Karpas-422 (cell line): ENCODE data around the gene CYP24A1. TPM values are rescaled to one million over a fixed set of nuclear protein-coding genes. Genes with fewer than 3 reads are reported as not detected.

Experiments used
- DNase-seq: peaks from one replicate; pipeline ENCODE4 v3.0.0-alpha.2; 2015
- H2AFZ ChIP-seq: fragments of 200-600 bp; sonication (generic); 2 replicates; pipeline ENCODE4 v1.6.1; 2014; ENCODE audit warnings: antibody characterized with exemption, low read length, mixed read lengths
- H3K27ac ChIP-seq: fragments of 200-600 bp; sonication (generic); 2 replicates; pipeline ENCODE4 v1.5.1; 2014; ENCODE audit warnings: mild to moderate bottlenecking, low read length, moderate library complexity
- H3K27me3 ChIP-seq: fragments of 200-600 bp; sonication (generic); 2 replicates; pipeline ENCODE4 v1.6.1; 2014; ENCODE audit warnings: low read length, mixed read lengths
- H3K36me3 ChIP-seq: fragments of 200-600 bp; sonication (generic); 2 replicates; pipeline ENCODE4 v1.6.1; 2014; ENCODE audit warnings: low read length, mixed read lengths; ENCODE audit not compliant: insufficient read depth
- H3K4me1 ChIP-seq: fragments of 200-600 bp; sonication (generic); 2 replicates; pipeline ENCODE4 v1.6.1; 2014; ENCODE audit warnings: mild to moderate bottlenecking, low read length, mixed read lengths
- H3K4me2 ChIP-seq: fragments of 200-600 bp; sonication (generic); 2 replicates; pipeline ENCODE4 v1.6.1; 2014; ENCODE audit warnings: low read length, low read depth, mild to moderate bottlenecking; ENCODE audit not compliant: poor library complexity, severe bottlenecking
- H3K4me3 ChIP-seq: fragments of 200-600 bp; sonication (generic); 2 replicates; pipeline ENCODE4 v1.5.1; 2014; ENCODE audit warnings: mild to moderate bottlenecking, antibody characterized with exemption, low read length, mixed read lengths
- H3K79me2 ChIP-seq: fragments of 200-600 bp; sonication (generic); 2 replicates; pipeline ENCODE4 v1.6.1; 2014; ENCODE audit warnings: mild to moderate bottlenecking, low read length, mixed read lengths
- H3K9ac ChIP-seq: fragments of 200-600 bp; sonication (generic); 2 replicates; pipeline ENCODE4 v1.6.0; 2014; ENCODE audit warnings: low read length
- H3K9me2 ChIP-seq: fragments of 200-600 bp; sonication (generic), shearing (Covaris generic); replicated peaks from 2 replicates; pipeline ENCODE4 v1.6.0; 2014; ENCODE audit warnings: mild to moderate bottlenecking, low read length, moderate library complexity; ENCODE audit not compliant: insufficient read depth
- H3K9me3 ChIP-seq: fragments of 300-700, 200-600 bp; sonication (generic); 2 replicates; pipeline ENCODE4 v1.6.1; 2014; ENCODE audit warnings: low read length, mixed read lengths
- H4K20me1 ChIP-seq: fragments of 200-600 bp; sonication (generic); 2 replicates; pipeline ENCODE4 v1.6.1; 2014; ENCODE audit warnings: mild to moderate bottlenecking, antibody characterized with exemption, low read length, low read depth; ENCODE audit not compliant: insufficient read depth
- total RNA-seq: library from RNA; depleted of rRNA; stranded (reverse); fragments of >200 nt; shearing (Covaris generic); gene quantifications from 2 replicates; pipeline ENCODE4 v1.2.3, GENCODE V29; 2014; ENCODE audit warnings: low replicate concordance

The CYP24A1 gene
- total RNA-seq, 1 experiment from 2014 or later = not detected

- no peak for DNase-seq
- H4K20me1 ChIP-seq = no peaks in the 10 kb centered on the region
- H3K4me3 ChIP-seq = no peak overlapping the region
- H3K4me2 ChIP-seq = no peak overlapping the region
- H3K9ac ChIP-seq = no peak overlapping the region
- H3K79me2 ChIP-seq = no peaks in the 10 kb centered on the region
- H3K9me3 ChIP-seq = no peaks in the 10 kb centered on the region
- no peak overlapping the region for H2AFZ ChIP-seq
- H3K9me2 ChIP-seq = no peaks in the 10 kb centered on the region
- H3K36me3 ChIP-seq = no peaks in the 10 kb centered on the region
- H3K27me3 ChIP-seq = no peaks in the 10 kb centered on the region
- H3K27ac ChIP-seq = no peak overlapping the region
- H3K4me1 ChIP-seq = no peaks in the 10 kb centered on the region
Measured at GRCh38 chr20:54177378-54177777, 3.6 kb upstream of the CYP24A1 start.

GRCh38 chr20:54176610-54177009 is 2.8 kb upstream of the CYP24A1 start:
- Histone ChIP-seq H3K36me3 (no peaks in the 10 kb centered on the region), H3K4me1 (no peaks in the 10 kb centered on the region), H3K9ac (no peak overlapping the region), H3K79me2 (no peaks in the 10 kb centered on the region), H4K20me1 (no peaks in the 10 kb centered on the region), H3K27ac (no peak overlapping the region), H3K4me2 (no peak overlapping the region), H2AFZ (no peak overlapping the region), H3K9me2 (no peaks in the 10 kb centered on the region), H3K4me3 (no peak overlapping the region), H3K27me3 (no peaks in the 10 kb centered on the region), H3K9me3 (no peaks in the 10 kb centered on the region)
- no peak for DNase-seq

GRCh38 chr20:54174457-54175175 is 830 bp upstream of the CYP24A1 start:
- H3K9me2 ChIP-seq = no peaks in the 10 kb centered on the region
- no peaks in the 10 kb centered on the region for H3K36me3 ChIP-seq
- no peak overlapping the region for H3K4me2 ChIP-seq
- H3K27ac ChIP-seq = no peak overlapping the region
- H4K20me1 ChIP-seq = no peaks in the 10 kb centered on the region
- H3K9me3 ChIP-seq = no peaks in the 10 kb centered on the region
- no peak for DNase-seq
- H3K27me3 ChIP-seq = no peaks in the 10 kb centered on the region
- no peak overlapping the region for H3K4me3 ChIP-seq
- no peaks in the 10 kb centered on the region for H3K79me2 ChIP-seq
- H3K4me1 ChIP-seq = no peaks in the 10 kb centered on the region
- H2AFZ ChIP-seq = no peak overlapping the region
- H3K9ac ChIP-seq = no peak overlapping the region

- Histone ChIP-seq H3K4me2 (no peak overlapping the region), H3K27me3 (no peaks in the 10 kb centered on the region), H3K79me2 (no peaks in the 10 kb centered on the region), H2AFZ (no peak overlapping the region), H4K20me1 (no peaks in the 10 kb centered on the region), H3K9ac (no peak overlapping the region), H3K9me3 (no peaks in the 10 kb centered on the region), H3K4me3 (no peak overlapping the region), H3K27ac (no peak overlapping the region), H3K36me3 (no peaks in the 10 kb centered on the region), H3K9me2 (no peaks in the 10 kb centered on the region), H3K4me1 (no peaks in the 10 kb centered on the region)
- DNase-seq = no peak
Measured at GRCh38 chr20:54172856-54173652, 732 bp downstream of the CYP24A1 start.

GRCh38 chr20:54172532-54172855 is 1.3 kb downstream of the CYP24A1 start:
- DNase-seq = no peak
- Histone ChIP-seq H3K9me2 (no peaks in the 10 kb centered on the region), H3K4me1 (no peaks in the 10 kb centered on the region), H3K4me2 (no peak overlapping the region), H3K36me3 (no peaks in the 10 kb centered on the region), H3K27ac (no peak overlapping the region), H3K27me3 (no peaks in the 10 kb centered on the region), H2AFZ (no peak overlapping the region), H4K20me1 (no peaks in the 10 kb centered on the region), H3K4me3 (no peak overlapping the region), H3K79me2 (no peaks in the 10 kb centered on the region), H3K9ac (no peak overlapping the region), H3K9me3 (no peaks in the 10 kb centered on the region)

GRCh38 chr20:54170963-54171362 is 2.8 kb downstream of the CYP24A1 start:
- no peak overlapping the region for H3K9ac ChIP-seq
- no peak overlapping the region for H3K4me2 ChIP-seq

GRCh38 chr20:54170026-54170471 is 3.7 kb downstream of the CYP24A1 start:
- Histone ChIP-seq H3K9ac (no peak overlapping the region), H3K4me2 (no peak overlapping the region)

More at GRCh38 chr20:54170963-54171362, 2.8 kb downstream of the CYP24A1 start:
- no peaks in the 10 kb centered on the region for H3K9me2 ChIP-seq
- H3K36me3 ChIP-seq = no peaks in the 10 kb centered on the region
- no peak overlapping the region for H3K27ac ChIP-seq
- no peak overlapping the region for H3K4me3 ChIP-seq
- no peak overlapping the region for H2AFZ ChIP-seq
- H3K9me3 ChIP-seq = no peaks in the 10 kb centered on the region
- H4K20me1 ChIP-seq = no peaks in the 10 kb centered on the region
- no peaks in the 10 kb centered on the region for H3K4me1 ChIP-seq
- H3K79me2 ChIP-seq = no peaks in the 10 kb centered on the region
- DNase-seq = no peak
- no peaks in the 10 kb centered on the region for H3K27me3 ChIP-seq

GRCh38 chr20:54168961-54169862 is 4.6 kb downstream of the CYP24A1 start:
- no peaks in the 10 kb centered on the region for H3K27me3 ChIP-seq
- H3K9ac ChIP-seq = no peak overlapping the region
- H3K79me2 ChIP-seq = no peaks in the 10 kb centered on the region

More at GRCh38 chr20:54170026-54170471, 3.7 kb downstream of the CYP24A1 start:
- DNase-seq = no peak
- Histone ChIP-seq H3K79me2 (no peaks in the 10 kb centered on the region), H3K27me3 (no peaks in the 10 kb centered on the region), H3K27ac (no peak overlapping the region), H2AFZ (no peak overlapping the region), H3K9me2 (no peaks in the 10 kb centered on the region), H3K36me3 (no peaks in the 10 kb centered on the region), H3K4me3 (no peak overlapping the region), H4K20me1 (no peaks in the 10 kb centered on the region), H3K4me1 (no peaks in the 10 kb centered on the region), H3K9me3 (no peaks in the 10 kb centered on the region)

More at GRCh38 chr20:54168961-54169862, 4.6 kb downstream of the CYP24A1 start:
- H3K27ac ChIP-seq = no peak overlapping the region
- H4K20me1 ChIP-seq = no peaks in the 10 kb centered on the region
- H3K4me1 ChIP-seq = no peaks in the 10 kb centered on the region
- no peak for DNase-seq
- H3K9me3 ChIP-seq = no peaks in the 10 kb centered on the region
- no peaks in the 10 kb centered on the region for H3K9me2 ChIP-seq
- no peak overlapping the region for H3K4me3 ChIP-seq
- no peak overlapping the region for H3K4me2 ChIP-seq
- H3K36me3 ChIP-seq = no peaks in the 10 kb centered on the region
- H2AFZ ChIP-seq = no peak overlapping the region
